GM13976 (cell line): ENCODE results near the gene SH3BGRL3.

Experiments used
- DNase-seq: peaks from one replicate; pipeline ENCODE4 v3.0.0; 2012; ENCODE audit warnings: low spot score
- CTCF ChIP-seq: IDR thresholded peaks from 2 replicates; pipeline ENCODE4 v1.5.1; 2012; ENCODE audit warnings: borderline replicate concordance, mild to moderate bottlenecking; ENCODE audit not compliant: insufficient read depth; ENCODE audit errors: extremely low read depth, missing control alignments, control extremely low read depth
- in situ Hi-C: fragments of 300-500 bp; cut with MboI; formaldehyde crosslinking; loops from one replicate; pipeline ENCODE4 v1.12.0; 2022; ENCODE audit warnings: low sequenced_read_pairs, mixed read lengths, inconsistent platforms; ENCODE audit not compliant: unreplicated experiment

The SH3BGRL3 gene

GRCh38 chr1:26318338-26319064 lies 38.6 kb downstream of the SH3BGRL3 start:
- in situ Hi-C loops, result no loop called here
- no peak for DNase-seq
- no peak for TF ChIP-seq CTCF

DNA sequence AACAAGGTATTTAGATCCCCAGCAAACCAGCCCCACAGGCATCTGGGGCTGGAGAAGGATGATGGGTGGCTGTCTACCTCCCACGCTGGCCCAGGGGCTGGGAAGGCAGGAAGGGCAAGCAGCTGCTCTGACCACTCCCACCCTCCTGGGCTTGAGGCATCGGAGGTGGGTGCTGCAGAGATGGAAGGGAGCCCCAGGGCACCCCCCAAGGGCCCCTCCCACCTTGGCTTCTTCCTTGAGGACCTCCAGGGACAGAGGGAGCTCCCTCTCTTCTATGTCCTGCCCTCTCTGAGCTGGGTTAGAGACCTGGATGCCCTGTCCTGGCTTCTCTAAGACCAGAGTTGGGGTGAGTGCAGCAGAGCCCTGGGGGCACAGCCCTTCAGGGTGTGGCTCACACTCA lies 41.0 kb downstream of the SH3BGRL3 start:
- TF ChIP-seq CTCF, result no peak
- in situ Hi-C loops, result loop anchor here (5.0 kb wide), 1 partner anchor 39 kb away; the partner anchor contains the start of gene SH3BGRL3
- no peak for DNase-seq

DNA sequence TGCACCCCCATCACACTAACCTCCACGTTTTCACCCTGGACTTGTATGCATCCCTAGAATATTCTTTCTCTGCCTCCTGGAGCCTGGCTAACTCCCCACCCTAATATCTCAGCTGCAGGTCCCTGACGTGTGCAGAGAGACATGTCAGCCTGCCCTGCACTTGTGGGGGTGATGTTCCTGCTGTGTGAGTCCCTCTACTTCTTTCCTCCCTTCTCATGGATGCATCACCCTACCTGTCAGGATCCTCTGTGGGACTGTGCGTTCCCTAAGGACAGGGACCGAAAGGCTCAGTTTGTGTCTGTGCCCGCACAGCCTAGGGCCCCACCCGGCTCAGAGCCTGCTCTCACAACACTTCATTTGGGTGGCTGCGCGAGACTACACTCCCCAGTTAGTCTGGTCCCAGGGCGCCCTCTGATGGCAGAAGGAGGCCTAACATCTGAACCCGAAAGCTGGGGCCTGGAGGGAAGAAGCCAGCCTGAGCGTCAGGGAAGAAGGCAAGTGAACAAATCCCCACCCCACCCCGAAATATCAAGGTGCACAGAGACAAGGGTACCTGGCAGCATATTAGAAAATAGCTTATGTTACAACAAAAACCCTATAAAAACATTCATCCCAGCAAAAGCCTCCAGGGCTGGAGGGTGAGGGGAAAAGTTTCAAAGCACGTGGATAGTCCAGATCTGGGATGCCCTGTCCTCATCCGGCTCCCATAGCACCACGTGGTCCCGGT lies 41.6 kb downstream of the SH3BGRL3 start:
- in situ Hi-C loops, result loop anchor here (5.0 kb wide), 1 partner anchor 39 kb away; the partner anchor contains the start of gene SH3BGRL3
- peak; percentile 95 for TF ChIP-seq CTCF
- peak; percentile 90 for DNase-seq

GRCh38 chr1:26322042-26322331 lies 42.1 kb downstream of the SH3BGRL3 start:
- in situ Hi-C loops, result loop anchor here (5.0 kb wide), 1 partner anchor 40 kb away; the partner anchor contains the start of gene SH3BGRL3
- no peak for TF ChIP-seq CTCF
- DNase-seq, result no peak

DNA sequence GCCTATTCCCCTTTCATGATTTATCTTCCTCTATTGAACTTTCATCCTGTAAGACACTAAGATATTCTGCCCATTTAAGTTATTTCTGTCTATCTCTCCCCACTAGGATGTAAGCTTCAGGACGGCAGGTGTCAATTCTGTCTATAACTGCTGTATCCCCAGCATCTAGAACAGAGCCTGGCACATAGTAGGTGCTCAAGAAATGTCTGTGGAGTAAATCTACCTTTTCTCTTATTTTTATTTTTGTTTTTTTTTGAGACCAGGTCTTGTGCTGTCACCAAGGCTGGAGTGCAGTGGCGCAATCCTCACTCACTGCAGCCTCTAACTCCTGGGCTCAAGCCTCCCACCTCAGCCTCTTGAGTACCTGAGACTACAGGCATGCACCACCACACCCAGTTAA lies 43.5 kb downstream of the SH3BGRL3 start:
- in situ Hi-C loops, result loop anchor here (5.0 kb wide), 1 partner anchor 41 kb away; the partner anchor contains the start of gene SH3BGRL3
- no peak for TF ChIP-seq CTCF

GRCh38 chr1:26324550-26324949 lies 44.7 kb downstream of the SH3BGRL3 start:
- TF ChIP-seq CTCF, result no peak
- in situ Hi-C loops, result loop anchor here (5.0 kb wide), 1 partner anchor 42 kb away; the partner anchor contains the start of gene SH3BGRL3
- no peak for DNase-seq

More for the DNA sequence above, 43.5 kb downstream of the SH3BGRL3 start:
- DNase-seq, result no peak
